Progenitor cell of endocrine pancreas (in vitro differentiated cells): ENCODE measurements around the gene FGFR2. TPM values are rescaled to one million over a fixed set of nuclear protein-coding genes. Genes with fewer than 3 reads are reported as not detected.

Experiments used
- DNase-seq: peaks from one replicate; pipeline ENCODE4 v3.0.0; 2021; ENCODE audit warnings: low spot score; ENCODE audit not compliant: unreplicated experiment
- H3K27ac Mint-ChIP-seq: 2 replicates; pipeline ENCODE4 v1.8.0; 2021; ENCODE audit warnings: mild to moderate bottlenecking, moderate library complexity, mixed read lengths
- H3K27me3 Mint-ChIP-seq: 2 replicates; pipeline ENCODE4 v1.8.0; 2021; ENCODE audit warnings: mixed read lengths
- H3K36me3 Mint-ChIP-seq: 2 replicates; pipeline ENCODE4 v1.8.0; 2022; ENCODE audit warnings: mixed read lengths; ENCODE audit not compliant: insufficient read depth
- H3K4me1 Mint-ChIP-seq: 2 replicates; pipeline ENCODE4 v1.8.0; 2021; ENCODE audit warnings: low read depth, mixed read lengths
- H3K4me3 Mint-ChIP-seq: 2 replicates; pipeline ENCODE4 v1.8.0; 2021; ENCODE audit warnings: low read depth, mild to moderate bottlenecking, moderate library complexity, mixed read lengths
- H3K9me3 Mint-ChIP-seq: 2 replicates; pipeline ENCODE4 v1.8.0; 2021; ENCODE audit warnings: low read depth, mixed read lengths
- CTCF ChIP-seq: fragments of 200-600 bp; sonication (generic); IDR thresholded peaks from one replicate; pipeline ENCODE4 v1.5.0; 2021; ENCODE audit warnings: antibody characterized with exemption, mild to moderate bottlenecking; ENCODE audit not compliant: unreplicated experiment
- long read RNA-seq: library from polyadenylated mRNA; unstranded; transcript quantifications from one replicate; pipeline ENCODE4 v2.0.0, GENCODE V29; 2020
- total RNA-seq: library from RNA; stranded (reverse); gene quantifications from 2 replicates; pipeline ENCODE4 v1.2.1, GENCODE V29; 2021

The FGFR2 gene
- total RNA-seq: 146 and 149 TPM in 2 replicates
- long read RNA-seq, partial matches to known transcripts: 29 of 56 reads
- long read RNA-seq, other reads (novel, unspliced or antisense): 25 of 56 reads

- Mint-ChIP-seq H3K27me3 (peaks cover 14% of the 10 kb centered on the region), H3K4me1 (peaks cover 40% of the 10 kb centered on the region), H3K27ac (peak within 1 kb of the TSS; percentile 95), H3K9me3 (no peaks in the 10 kb centered on the region), H3K36me3 (peaks cover 5% of the 10 kb centered on the region), H3K4me3 (peak within 1 kb of the TSS; percentile 94)
- no peak for TF ChIP-seq CTCF
- DNase-seq: peak; percentile 87
These were observed at the start of gene FGFR2 for GRCh38 chr10:121598263-121599249. FGFR2 (minus strand) TSS chr10:121598444; CDS start chr10:121593817, 4,627 bp downstream.

- no peaks in the 10 kb centered on the region for H3K9me3 Mint-ChIP-seq
- no peak overlapping the region for H3K27ac Mint-ChIP-seq
- DNase-seq: no peak
- H3K27me3 Mint-ChIP-seq: peaks cover 12% of the 10 kb centered on the region
- H3K36me3 Mint-ChIP-seq: no peaks in the 10 kb centered on the region
- no peaks in the 10 kb centered on the region for H3K4me1 Mint-ChIP-seq
- TF ChIP-seq CTCF: no peak
- H3K4me3 Mint-ChIP-seq: no peak overlapping the region
These were observed 49.2 kb upstream of the FGFR2 start for GRCh38 chr10:121647401-121647800.

GRCh38 chr10:121645696-121646095, 47.5 kb upstream of the FGFR2 start:
- no peak overlapping the region for H3K4me3 Mint-ChIP-seq
- H3K27me3 Mint-ChIP-seq: peaks cover 12% of the 10 kb centered on the region
- DNase-seq: no peak
- H3K27ac Mint-ChIP-seq: no peak overlapping the region
- H3K36me3 Mint-ChIP-seq: peaks cover 3% of the 10 kb centered on the region
- peaks cover 8% of the 10 kb centered on the region for H3K9me3 Mint-ChIP-seq
- TF ChIP-seq CTCF: no peak
- no peaks in the 10 kb centered on the region for H3K4me1 Mint-ChIP-seq

- TF ChIP-seq CTCF: no peak
- peaks cover 10% of the 10 kb centered on the region for H3K27me3 Mint-ChIP-seq
- H3K36me3 Mint-ChIP-seq: peaks cover 3% of the 10 kb centered on the region
- no peak overlapping the region for H3K4me3 Mint-ChIP-seq
- no peak for DNase-seq
- peaks cover 8% of the 10 kb centered on the region for H3K9me3 Mint-ChIP-seq
- H3K4me1 Mint-ChIP-seq: no peaks in the 10 kb centered on the region
- no peak overlapping the region for H3K27ac Mint-ChIP-seq
These were observed 46.3 kb upstream of the FGFR2 start for GRCh38 chr10:121644501-121644900.

- H3K4me3 Mint-ChIP-seq: no peak overlapping the region
- DNase-seq: no peak
- no peak overlapping the region for H3K27ac Mint-ChIP-seq
- no peaks in the 10 kb centered on the region for H3K27me3 Mint-ChIP-seq
- TF ChIP-seq CTCF: no peak
- H3K36me3 Mint-ChIP-seq: peaks cover 6% of the 10 kb centered on the region
- no peaks in the 10 kb centered on the region for H3K4me1 Mint-ChIP-seq
- H3K9me3 Mint-ChIP-seq: peaks cover 19% of the 10 kb centered on the region
These were observed 42.0 kb upstream of the FGFR2 start for GRCh38 chr10:121640266-121640665.
